GM23338 (cell line): ENCODE data around the gene DDX5.

ENCODE experiments used
- CREB1 ChIP-seq: fragments of 250-450 bp; sonication (Bioruptor Pico); IDR thresholded peaks from 2 replicates; pipeline ENCODE4 v1.5.0; 2020; ENCODE audit warnings: low read depth, mild to moderate bottlenecking, moderate library complexity
- EZH2 ChIP-seq: fragments of 200-600 bp; sonication (generic); IDR thresholded peaks from one replicate; pipeline ENCODE4 v1.8.0; 2017; ENCODE audit warnings: antibody characterized with exemption, mild to moderate bottlenecking, low read depth; ENCODE audit not compliant: unreplicated experiment
- EZH2phosphoT487 ChIP-seq: fragments of 200-600 bp; sonication (generic); IDR thresholded peaks from one replicate; pipeline ENCODE4 v1.8.1; 2018; ENCODE audit warnings: antibody characterized with exemption; ENCODE audit not compliant: unreplicated experiment
- JUNB ChIP-seq: IDR thresholded peaks from one replicate; pipeline ENCODE4 v1.6.1; 2016; ENCODE audit warnings: antibody characterized with exemption; ENCODE audit not compliant: unreplicated experiment
- NANOG ChIP-seq: IDR thresholded peaks from 2 replicates; pipeline ENCODE4 v1.6.1; 2016; ENCODE audit warnings: antibody characterized with exemption, borderline replicate concordance
- POLR2AphosphoS5 ChIP-seq: IDR thresholded peaks from 2 replicates; pipeline ENCODE4 v1.6.1; 2016; ENCODE audit warnings: antibody characterized with exemption, low read depth
- REST ChIP-seq: IDR thresholded peaks from one replicate; pipeline ENCODE4 v1.6.1; 2018; ENCODE audit warnings: antibody characterized with exemption; ENCODE audit not compliant: unreplicated experiment
- STAT1 ChIP-seq: IDR thresholded peaks from one replicate; pipeline ENCODE4 v1.6.1; 2016; ENCODE audit warnings: antibody characterized with exemption; ENCODE audit not compliant: unreplicated experiment
- ZNF114 ChIP-seq: fragments of 250-450 bp; sonication (Bioruptor Pico); IDR thresholded peaks from 2 replicates; pipeline ENCODE4 v1.5.0; 2020; ENCODE audit warnings: mild to moderate bottlenecking, moderate library complexity
- ZNF331 ChIP-seq: fragments of 250-450 bp; sonication (Bioruptor Pico); IDR thresholded peaks from 2 replicates; pipeline ENCODE4 v1.5.0; 2020; ENCODE audit warnings: low read depth, mild to moderate bottlenecking, moderate library complexity
- TF ChIP-seq, protein P1 (sequence below), 2 experiments: fragments of 200-600 bp in 1 of 2; sonication (generic) in 1 of 2; conservative IDR thresholded peaks; 2 replicates each; pipeline versions ENCODE4 v1.5.1 to v1.6.1; 2016 to 2017; ENCODE audit warnings: antibody characterized with exemption in 2 of 2, low read depth in 2 of 2, mild to moderate bottlenecking in 2 of 2, moderate library complexity in 1 of 2
- TF ChIP-seq, protein P2 (sequence below): IDR thresholded peaks from 2 replicates; pipeline ENCODE4 v1.6.1; 2016; ENCODE audit warnings: antibody characterized with exemption
- TF ChIP-seq, protein P3 (sequence below): fragments of 250-450 bp; sonication (Bioruptor Pico); IDR thresholded peaks from 2 replicates; pipeline ENCODE4 v1.5.0; 2020; ENCODE audit warnings: mild to moderate bottlenecking, moderate library complexity

DNA sequence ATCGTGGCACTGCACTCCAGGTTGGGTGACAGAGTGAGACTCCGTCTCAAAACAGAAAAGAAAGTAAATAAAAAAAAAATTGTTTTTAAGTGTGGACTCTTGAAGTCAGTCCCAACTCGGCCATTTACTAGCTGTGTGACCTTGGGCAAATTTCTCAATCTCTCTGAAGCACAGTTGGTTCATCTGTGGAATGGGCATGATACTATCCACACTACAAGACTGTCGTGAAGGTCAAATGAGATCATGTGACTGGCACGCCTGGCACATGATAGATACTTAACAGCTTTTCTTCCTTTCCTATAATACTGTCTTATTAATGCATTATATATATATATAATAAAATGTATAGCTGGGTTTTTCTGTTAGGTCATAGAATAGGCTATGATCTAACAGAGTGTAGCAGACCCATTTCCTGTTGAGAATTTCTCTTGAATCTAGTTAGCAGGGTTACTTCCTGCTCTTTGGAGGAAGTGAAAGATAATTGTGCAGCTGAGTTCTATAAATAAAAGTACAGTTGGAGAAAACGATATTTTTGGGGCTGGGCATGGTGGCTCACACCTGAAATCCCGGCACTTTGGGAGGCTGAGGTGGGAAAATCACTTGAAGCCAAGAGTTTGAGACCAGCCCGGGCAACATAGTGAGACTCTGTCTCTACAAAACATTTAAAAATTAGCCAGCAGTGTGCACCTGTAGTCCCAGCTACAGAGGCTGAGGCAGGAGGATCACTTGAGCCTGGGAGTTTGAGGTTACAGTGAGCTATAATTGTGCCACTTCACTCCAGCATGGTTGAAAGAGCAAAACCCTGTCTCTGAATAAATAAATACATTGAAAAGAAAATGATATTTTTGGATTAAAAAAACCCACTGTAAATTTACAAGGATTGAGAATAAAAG, 49.9 kb downstream of the DDX5 start:
- TF ChIP-seq, protein P1, sequence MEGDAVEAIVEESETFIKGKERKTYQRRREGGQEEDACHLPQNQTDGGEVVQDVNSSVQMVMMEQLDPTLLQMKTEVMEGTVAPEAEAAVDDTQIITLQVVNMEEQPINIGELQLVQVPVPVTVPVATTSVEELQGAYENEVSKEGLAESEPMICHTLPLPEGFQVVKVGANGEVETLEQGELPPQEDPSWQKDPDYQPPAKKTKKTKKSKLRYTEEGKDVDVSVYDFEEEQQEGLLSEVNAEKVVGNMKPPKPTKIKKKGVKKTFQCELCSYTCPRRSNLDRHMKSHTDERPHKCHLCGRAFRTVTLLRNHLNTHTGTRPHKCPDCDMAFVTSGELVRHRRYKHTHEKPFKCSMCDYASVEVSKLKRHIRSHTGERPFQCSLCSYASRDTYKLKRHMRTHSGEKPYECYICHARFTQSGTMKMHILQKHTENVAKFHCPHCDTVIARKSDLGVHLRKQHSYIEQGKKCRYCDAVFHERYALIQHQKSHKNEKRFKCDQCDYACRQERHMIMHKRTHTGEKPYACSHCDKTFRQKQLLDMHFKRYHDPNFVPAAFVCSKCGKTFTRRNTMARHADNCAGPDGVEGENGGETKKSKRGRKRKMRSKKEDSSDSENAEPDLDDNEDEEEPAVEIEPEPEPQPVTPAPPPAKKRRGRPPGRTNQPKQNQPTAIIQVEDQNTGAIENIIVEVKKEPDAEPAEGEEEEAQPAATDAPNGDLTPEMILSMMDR (conservative IDR thresholded peaks at IDR 0.05; ENCODE audit: low read depth in 2 of 2) = no peak
- TF ChIP-seq JUNB (no peak), REST (no peak), POLR2AphosphoS5 (no peak), EZH2 (no peak), EZH2phosphoT487 (no peak), CREB1 (no peak), STAT1 (no peak), NANOG (no peak), ZNF331 (no peak), ZNF114 (CRISPR knock-in tag) (no peak)
- TF ChIP-seq, protein P2, sequence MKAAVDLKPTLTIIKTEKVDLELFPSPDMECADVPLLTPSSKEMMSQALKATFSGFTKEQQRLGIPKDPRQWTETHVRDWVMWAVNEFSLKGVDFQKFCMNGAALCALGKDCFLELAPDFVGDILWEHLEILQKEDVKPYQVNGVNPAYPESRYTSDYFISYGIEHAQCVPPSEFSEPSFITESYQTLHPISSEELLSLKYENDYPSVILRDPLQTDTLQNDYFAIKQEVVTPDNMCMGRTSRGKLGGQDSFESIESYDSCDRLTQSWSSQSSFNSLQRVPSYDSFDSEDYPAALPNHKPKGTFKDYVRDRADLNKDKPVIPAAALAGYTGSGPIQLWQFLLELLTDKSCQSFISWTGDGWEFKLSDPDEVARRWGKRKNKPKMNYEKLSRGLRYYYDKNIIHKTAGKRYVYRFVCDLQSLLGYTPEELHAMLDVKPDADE = no peak
- TF ChIP-seq, protein P3, sequence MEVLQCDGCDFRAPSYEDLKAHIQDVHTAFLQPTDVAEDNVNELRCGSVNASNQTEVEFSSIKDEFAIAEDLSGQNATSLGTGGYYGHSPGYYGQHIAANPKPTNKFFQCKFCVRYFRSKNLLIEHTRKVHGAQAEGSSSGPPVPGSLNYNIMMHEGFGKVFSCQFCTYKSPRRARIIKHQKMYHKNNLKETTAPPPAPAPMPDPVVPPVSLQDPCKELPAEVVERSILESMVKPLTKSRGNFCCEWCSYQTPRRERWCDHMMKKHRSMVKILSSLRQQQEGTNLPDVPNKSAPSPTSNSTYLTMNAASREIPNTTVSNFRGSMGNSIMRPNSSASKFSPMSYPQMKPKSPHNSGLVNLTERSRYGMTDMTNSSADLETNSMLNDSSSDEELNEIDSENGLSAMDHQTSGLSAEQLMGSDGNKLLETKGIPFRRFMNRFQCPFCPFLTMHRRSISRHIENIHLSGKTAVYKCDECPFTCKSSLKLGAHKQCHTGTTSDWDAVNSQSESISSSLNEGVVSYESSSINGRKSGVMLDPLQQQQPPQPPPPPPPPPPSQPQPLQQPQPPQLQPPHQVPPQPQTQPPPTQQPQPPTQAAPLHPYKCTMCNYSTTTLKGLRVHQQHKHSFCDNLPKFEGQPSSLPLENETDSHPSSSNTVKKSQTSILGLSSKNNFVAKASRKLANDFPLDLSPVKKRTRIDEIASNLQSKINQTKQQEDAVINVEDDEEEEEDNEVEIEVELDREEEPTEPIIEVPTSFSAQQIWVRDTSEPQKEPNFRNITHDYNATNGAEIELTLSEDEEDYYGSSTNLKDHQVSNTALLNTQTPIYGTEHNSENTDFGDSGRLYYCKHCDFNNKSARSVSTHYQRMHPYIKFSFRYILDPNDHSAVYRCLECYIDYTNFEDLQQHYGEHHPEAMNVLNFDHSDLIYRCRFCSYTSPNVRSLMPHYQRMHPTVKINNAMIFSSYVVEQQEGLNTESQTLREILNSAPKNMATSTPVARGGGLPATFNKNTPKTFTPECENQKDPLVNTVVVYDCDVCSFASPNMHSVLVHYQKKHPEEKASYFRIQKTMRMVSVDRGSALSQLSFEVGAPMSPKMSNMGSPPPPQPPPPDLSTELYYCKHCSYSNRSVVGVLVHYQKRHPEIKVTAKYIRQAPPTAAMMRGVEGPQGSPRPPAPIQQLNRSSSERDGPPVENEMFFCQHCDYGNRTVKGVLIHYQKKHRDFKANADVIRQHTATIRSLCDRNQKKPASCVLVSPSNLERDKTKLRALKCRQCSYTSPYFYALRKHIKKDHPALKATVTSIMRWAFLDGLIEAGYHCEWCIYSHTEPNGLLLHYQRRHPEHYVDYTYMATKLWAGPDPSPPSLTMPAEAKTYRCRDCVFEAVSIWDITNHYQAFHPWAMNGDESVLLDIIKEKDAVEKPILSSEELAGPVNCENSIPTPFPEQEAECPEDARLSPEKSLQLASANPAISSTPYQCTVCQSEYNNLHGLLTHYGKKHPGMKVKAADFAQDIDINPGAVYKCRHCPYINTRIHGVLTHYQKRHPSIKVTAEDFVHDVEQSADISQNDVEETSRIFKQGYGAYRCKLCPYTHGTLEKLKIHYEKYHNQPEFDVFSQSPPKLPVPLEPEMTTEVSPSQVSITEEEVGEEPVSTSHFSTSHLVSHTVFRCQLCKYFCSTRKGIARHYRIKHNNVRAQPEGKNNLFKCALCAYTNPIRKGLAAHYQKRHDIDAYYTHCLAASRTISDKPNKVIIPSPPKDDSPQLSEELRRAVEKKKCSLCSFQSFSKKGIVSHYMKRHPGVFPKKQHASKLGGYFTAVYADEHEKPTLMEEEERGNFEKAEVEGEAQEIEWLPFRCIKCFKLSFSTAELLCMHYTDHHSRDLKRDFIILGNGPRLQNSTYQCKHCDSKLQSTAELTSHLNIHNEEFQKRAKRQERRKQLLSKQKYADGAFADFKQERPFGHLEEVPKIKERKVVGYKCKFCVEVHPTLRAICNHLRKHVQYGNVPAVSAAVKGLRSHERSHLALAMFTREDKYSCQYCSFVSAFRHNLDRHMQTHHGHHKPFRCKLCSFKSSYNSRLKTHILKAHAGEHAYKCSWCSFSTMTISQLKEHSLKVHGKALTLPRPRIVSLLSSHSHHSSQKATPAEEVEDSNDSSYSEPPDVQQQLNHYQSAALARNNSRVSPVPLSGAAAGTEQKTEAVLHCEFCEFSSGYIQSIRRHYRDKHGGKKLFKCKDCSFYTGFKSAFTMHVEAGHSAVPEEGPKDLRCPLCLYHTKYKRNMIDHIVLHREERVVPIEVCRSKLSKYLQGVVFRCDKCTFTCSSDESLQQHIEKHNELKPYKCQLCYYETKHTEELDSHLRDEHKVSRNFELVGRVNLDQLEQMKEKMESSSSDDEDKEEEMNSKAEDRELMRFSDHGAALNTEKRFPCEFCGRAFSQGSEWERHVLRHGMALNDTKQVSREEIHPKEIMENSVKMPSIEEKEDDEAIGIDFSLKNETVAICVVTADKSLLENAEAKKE (CRISPR knock-in tag) = no peak
